Measurements from ENCODE around the gene DNAJC12.
"Not testable (repeated sequence)": the region's sequence is repeated elsewhere in the genome, so short reads cannot be mapped to it uniquely, and the experiment has no call there.

The DNAJC12 gene

DNA sequence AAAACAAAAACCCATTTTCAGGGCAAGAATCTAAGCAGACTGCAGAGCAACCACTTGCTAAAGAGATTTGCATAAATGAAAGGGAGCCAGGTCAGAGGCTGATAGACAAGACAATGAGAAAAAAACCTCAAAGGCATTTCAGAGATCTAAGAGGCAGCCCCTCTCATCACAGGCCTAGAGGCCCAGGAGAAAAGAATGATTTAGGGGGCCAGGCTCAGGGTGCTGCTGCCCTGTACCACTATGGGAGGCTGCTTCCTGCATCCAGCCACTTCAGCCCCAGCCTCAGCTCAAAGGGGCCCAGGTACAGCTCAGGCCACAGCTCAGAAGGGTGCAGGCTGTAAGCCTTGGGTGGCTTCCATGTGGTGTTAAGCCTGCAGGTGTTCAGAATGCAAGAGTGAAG lies 3.7 kb upstream of the DNAJC12 start:
- no peak for FAIRE-seq
- DNase-seq (ENCODE audit: insufficient read length, low spot score): no peak

DNA sequence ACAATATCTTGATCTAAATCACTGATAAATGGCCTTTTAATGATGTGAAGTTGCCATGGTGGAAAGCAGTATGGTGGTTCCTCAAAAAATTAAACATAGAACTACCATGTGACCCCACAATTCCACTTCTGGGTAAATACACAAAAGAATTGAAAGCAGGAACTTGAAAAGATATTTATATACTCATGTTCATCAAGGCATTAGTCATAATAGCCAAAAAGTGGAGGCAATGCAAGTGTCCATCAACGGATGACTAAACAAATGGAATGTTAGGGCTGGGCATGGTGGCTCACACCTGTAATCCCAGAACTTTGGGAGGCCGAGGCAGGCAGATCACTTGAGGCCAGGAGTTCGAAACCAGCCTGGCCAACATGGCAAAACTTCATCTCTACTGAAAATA lies 2.0 kb upstream of the DNAJC12 start:
- DNase-seq (ENCODE audit: insufficient read length, low spot score) (no peak), FAIRE-seq (no peak)

DNA sequence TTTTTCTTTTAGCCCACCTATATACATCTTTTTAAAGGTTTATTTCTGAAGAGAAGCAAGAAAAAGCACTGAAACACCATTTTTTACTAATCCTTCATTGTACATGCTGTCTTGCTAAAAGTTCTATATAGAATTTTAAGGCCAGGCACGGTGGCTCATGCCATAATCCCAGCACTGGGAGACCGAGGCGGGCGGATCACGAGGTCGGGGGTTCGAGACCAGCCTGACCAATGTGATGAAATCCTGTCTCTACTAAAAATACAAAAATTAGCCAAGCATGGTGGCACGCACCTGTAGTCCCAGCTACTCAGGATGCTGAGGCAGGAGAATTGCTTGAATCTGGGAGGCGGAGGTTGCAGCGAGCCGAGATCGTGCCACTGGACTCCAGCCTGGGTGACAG lies 1.5 kb upstream of the DNAJC12 start:
- not testable (repeated sequence) for DNase-seq (ENCODE audit: insufficient read length, low spot score); FAIRE-seq

DNA sequence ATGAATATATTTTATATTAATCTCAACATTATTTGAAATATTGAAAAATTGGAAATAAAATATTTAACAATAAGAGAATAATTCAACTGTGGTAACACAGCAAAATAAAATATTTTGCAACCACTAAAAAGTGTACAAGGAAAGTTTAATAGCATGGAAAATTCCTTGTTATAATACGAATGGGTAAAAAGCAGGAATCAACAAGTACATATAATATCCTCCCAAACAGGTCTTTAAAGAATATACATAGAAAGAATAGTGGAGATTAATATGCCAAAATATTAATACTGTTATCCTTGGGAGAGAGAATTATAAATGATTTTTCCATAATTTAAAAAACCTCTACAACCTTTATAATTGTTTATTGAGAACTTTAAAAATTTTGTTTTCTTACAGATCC lies 1.0 kb downstream of the DNAJC12 start:
- FAIRE-seq (no peak), DNase-seq (ENCODE audit: insufficient read length, low spot score) (no peak)

DNA sequence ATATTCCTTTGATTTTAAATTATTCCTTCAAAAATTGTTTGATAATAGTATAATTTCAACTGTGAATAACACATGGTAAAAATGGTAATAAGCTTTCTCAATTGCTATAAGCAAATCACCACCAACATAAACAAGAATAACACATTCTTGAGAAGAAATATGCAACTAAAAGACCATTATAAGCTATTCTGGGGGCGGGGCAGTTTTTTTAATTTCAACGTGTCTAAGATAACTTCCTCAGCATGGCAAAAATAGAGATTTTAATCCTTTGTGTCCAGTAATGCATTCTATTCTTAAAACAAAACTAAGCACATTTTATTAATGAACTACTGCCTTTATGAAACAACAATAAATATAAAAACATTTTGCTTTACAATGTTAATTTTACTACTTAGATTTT lies 1.5 kb downstream of the DNAJC12 start:
- DNase-seq (ENCODE audit: insufficient read length, low spot score) (no peak), FAIRE-seq (no peak)

DNA sequence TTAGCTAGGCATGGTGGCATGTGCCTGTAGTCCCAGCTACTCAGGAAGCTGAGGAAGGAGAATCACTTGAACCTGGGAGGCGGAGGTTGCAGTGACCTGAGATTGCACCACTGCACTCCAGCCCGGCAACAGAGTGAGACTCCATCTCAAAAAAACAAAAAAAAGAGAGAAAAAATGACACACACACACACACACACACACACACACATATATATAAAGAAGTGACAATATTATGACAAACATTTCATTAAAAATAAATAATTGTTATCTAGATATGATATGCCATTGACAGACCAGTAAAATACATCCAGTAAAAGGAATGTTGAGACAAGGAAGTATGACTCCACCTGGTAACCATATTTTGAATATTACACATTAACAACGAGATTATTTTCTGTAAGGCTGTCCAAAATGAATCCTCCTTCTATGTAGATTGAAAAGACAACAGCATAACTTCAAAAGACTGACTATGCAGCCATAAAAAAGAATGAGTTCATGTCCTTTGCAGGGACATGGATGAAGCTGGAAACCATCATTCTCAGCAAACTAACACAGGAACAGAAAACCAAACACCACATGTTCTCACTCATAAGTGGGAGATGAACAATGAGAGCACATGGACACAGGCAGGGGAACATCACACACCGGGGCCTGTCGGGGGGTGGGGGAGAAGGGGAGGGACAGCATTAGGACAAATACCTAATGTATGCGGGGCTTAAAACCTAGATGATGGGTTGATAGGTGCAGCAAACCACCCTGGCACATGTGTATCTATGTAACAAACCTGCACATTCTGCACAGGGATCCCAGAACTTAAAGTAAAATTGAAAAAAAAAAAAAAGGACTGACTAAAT lies 2.2 kb downstream of the DNAJC12 start:
- not testable (repeated sequence) for DNase-seq (ENCODE audit: insufficient read length, low spot score); FAIRE-seq

DNA sequence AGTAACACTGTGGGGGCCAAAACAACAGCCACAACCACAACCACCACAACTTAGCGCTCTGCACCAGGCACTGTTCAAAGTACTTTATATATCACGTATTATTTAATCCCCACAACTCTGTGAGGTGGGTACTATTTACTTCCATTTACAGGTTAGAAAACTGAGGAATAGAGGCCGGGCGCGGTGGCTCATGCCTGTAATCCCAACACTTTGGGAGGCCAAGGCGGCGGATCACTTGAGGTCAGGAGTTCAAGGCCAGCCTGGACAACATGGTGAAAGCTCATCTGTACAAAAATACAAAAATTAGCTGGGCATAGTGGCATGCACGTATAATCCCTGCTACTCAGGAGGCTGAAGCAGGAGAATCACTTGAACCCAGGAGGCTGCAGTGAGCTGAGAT lies 3.6 kb downstream of the DNAJC12 start:
- no peak for FAIRE-seq
- no peak for DNase-seq (ENCODE audit: insufficient read length, low spot score)

DNA sequence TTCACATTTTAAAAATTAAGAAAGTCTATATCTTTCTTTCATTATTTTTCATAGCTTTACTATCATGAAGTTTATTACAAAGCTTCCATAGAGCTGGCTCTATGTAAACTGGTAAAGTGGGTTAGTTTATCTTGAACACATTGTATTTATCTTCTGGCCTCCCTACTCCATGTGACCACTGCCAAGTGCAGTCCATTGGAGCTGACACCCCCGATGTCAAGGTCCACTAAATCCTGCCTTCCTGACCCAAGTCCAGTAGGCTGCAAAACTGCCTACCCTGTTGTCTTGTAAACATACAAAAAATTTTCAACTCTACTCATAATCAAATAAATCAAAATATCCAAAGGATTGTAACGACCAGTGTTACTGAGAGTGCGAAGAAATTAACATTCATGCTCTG lies 10.2 kb downstream of the DNAJC12 start:
- FAIRE-seq (no peak), DNase-seq (ENCODE audit: insufficient read length, low spot score) (no peak)

DNA sequence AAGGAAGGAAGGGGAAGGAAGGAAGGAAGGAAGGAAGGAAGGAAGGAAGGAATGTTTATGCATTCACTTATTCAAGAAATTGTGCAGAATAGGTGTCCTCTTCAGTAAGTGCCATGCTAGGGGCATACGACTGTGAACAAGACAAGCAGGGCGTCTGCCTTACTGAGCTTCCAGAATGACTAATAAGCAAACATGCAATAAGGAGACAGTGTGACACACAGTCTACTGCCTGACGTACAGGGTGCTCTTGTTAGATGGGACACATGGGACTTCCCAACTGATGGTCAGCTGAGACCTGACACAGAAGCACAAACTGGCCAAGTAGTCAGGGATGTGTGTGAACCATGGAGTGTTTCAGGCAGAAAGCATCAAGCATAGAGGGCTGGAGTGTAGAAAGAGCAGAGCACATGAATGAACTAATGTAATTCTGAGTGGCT lies 18.2 kb downstream of the DNAJC12 start:
- FAIRE-seq: no peak
- peak; percentile 6 for DNase-seq (ENCODE audit: insufficient read length, low spot score)

DNA sequence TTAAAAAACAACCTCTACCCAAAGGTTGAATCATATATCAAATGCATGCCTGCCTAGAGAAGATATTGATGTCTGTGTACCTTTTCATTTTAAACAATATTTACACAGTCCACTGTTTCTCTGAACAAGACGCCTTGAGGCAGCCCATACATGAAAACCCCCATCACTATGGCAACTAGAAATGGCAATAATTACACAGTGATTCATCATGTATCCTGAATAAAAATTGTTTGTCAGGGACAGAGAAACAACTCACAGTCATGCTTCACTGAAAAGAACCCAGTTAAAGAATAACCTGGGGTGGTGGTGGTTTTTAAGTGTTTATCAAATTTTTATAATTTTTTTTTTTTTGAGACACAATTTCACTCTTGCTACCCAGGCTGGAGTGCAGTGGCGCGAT lies 19.7 kb downstream of the DNAJC12 start:
- FAIRE-seq (no peak), DNase-seq (ENCODE audit: insufficient read length, low spot score) (peak; percentile 34)

DNA sequence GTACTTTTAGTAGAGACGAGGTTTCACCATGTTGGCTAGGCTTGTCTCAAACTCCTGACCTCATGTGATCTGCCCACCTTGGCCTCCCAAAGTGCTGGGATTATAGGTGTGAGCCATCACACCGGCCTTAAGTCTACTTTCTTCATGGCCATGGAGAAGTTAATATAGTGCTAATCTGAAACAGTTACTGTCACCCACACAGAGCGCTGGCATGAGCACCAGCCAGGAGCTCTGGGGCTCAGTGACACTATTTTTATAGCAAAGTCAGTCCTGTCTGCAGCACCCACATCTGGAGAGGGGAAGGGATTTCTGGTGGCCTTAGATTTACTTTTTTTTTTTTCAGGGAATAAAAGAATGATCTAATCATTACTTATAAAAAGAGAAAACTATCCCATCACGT lies 21.3 kb downstream of the DNAJC12 start:
- no peak for FAIRE-seq
- no peak for DNase-seq (ENCODE audit: insufficient read length, low spot score)

DNA sequence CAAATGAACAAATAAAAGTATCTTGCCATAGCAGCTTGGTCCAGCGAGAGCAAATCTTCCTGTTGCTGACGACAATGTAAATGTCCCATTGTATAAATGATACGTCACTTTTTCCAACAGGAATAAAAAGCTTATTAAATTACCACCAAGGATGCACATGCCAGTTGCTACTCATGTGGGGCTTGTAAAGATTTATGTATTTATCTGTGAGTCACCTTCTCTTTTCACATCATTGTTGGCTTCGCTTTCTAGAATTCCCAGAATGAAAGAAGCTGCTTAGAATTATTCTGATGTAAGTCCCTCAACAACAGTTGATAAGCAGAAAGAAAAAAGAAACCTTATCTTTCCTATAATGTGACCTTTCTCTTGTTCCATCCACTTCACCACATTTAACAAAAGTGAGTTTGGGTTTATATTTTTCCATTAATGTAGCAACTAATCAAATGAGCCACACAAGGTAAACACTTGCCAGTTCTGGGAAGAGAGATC lies 22.4 kb downstream of the DNAJC12 start:
- FAIRE-seq: no peak

DNA sequence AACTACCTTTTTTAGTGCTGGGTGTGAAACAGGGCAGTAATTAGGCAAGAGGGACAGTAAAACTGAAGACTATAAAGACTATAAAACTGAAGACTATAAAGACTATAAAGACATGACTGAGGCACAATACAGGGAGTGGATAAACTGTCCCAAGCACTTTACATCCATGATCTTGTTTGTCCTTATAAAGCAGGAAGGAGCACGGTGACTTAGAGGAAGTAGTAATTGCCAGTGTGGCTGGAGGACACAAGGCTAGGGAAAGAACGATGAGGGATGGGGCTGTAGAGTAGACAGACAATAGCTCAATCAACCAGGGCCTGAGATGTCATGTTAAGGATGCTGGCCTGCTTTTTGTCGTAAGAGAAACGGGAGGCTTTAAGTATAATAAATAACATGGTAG lies 26.0 kb downstream of the DNAJC12 start:
- DNase-seq (ENCODE audit: insufficient read length, low spot score): no peak
- FAIRE-seq: no peak

More for the DNA sequence above, 22.4 kb downstream of the DNAJC12 start:
- peak; percentile 31 for DNase-seq (ENCODE audit: insufficient read length, low spot score)

DNA sequence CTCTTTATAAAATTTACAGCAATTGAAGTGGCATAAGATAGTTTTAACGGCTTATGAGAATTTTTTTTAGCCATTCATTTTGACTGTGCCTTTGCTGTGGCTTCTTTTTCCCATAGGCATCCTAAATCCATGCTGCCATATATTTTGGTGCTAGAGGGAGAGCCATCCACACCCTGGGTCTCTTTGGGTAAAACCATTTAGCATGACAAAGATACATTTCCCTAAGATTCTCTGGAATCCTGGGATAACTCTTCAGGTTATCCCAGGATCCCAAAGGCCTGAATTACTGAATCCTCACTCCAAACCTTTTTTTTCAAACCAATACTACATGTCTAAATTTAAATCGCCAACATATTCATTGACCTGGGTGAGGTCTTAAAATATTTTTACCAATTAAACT lies 28.9 kb downstream of the DNAJC12 start:
- FAIRE-seq (no peak), DNase-seq (ENCODE audit: insufficient read length, low spot score) (no peak)

DNA sequence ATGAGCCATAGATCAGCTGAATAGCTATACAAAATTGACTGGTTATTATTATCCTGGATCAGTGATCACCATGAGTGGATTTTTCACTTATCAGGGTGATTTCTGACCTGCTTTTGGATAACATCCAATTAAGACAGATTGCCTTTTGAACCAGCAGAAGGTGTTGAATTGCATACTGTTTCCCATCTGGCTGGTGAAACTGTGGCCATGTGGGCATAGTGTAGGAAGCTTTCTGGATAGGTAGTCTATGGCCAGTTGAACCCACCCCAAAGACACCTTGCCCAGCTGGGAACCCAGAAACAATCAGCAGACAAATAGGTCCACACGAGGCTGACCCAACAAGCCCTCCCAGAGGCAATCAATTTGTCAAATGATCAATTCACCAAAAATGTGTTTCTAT lies 29.3 kb downstream of the DNAJC12 start:
- FAIRE-seq (no peak), DNase-seq (ENCODE audit: insufficient read length, low spot score) (no peak)

DNA sequence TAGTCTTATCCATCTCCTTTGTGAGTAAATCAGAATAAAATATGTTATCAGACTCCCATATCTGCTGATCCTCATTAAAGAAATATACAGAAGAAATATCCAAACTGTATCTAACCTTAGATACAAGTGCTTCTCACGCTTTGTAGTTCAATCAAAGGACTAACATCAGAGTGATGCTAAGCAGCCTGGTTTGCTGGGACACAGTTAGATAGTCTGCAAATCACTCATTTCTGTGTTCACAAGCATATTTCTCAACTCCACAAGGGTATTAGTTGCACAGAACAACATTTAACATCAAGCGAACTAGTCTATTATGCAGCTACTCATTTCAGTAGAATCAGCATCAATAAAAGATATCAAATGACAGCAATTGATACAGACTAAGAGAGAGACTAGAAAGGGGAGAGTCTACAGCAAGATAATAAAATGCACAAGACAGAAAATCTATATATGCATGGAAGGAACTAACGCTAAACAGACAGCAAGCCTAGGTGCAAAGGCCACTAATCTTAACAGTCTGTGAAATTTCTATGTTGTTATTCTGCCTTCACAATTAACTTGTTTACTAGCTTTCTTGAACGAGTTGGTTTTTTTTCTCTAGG lies 30.0 kb downstream of the DNAJC12 start:
- FAIRE-seq: no peak
- no peak for DNase-seq (ENCODE audit: insufficient read length, low spot score)

DNA sequence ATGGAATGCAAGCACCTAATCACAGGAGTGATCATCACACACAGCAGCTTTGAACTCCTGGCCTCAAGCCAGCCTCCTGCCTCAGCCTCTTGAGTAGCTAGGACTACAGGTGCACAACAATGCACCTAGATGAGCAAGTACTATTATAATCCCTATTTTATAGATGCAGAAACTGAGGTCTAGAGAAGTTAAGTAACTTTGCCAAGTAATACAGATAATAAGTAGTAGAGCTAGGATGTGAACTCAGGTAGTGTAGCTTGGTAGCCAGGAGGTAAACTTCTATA lies 33.7 kb downstream of the DNAJC12 start:
- FAIRE-seq: no peak
- no peak for DNase-seq (ENCODE audit: insufficient read length, low spot score)

DNA sequence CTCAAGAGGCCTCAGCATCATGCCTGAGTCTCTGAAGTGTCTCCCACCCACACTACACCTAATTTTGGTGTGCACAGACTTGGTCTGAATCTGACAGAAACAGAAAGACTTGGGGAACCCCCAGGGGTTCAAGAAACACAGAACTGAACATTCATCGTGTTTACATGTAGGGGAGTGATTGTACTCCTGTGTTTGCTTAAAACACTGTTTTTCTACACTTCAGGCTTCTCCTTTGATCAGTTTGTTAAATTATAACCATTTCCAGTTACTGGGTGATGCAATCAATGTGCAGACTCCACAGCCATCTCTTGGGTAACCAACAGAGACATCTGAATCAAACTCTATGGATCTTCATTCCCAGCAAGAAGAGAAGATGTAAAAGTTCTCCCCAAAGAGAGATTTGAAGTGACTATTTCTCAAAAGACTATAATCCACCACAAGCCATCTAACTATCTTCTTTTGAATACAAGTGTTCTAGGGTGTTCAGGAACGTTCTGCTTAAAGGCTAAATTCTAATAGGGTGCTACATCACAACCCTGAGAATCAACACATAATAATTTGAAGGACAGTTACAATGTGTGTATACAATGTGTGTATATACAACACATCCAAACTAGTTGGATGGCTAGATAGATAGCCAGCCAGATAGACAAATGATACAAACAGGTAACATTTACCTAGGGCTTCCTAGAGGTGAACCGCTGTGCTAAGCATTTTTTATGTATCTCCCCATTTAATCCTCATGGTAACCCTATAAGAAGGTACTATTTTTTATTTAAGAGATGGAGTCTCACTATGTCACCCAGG lies 34.2 kb downstream of the DNAJC12 start:
- no peak for DNase-seq (ENCODE audit: insufficient read length, low spot score)
- no peak for FAIRE-seq

DNA sequence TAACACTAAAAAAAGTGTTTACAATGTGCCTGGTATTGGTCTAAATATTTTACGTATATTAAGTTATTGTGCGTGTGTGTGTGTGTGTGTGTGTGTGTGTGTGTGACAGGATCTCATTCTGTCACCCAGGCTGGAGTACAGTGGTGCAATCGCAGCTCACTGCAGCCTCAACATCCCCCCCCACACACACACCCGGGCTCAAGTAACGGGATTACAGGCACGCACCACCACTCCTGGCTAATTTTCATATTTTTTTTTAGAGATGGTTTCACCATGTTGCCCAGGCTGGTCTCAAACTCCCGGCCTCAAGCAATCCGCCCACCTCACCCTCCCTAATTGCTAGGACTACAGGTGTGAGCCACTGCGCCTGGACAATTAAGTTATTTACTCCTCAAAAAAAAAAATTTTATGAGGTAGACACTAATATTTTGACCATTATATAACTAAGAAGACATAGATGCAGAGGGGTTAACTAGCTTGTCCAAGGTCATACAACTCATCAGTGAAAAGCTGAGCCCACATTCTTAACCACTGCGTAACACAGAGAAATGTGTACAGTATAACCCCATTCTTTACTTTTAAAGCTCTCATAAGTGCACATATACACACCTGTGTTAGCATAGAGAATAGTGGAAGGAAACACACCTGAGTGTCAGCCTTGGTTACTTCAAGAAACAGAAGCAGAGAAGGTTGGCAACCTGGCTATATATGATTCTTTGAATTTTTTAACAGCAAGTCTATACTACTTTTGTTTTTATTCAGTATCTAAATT lies 35.0 kb downstream of the DNAJC12 start:
- no peak for FAIRE-seq
- no peak for DNase-seq (ENCODE audit: insufficient read length, low spot score)

DNA sequence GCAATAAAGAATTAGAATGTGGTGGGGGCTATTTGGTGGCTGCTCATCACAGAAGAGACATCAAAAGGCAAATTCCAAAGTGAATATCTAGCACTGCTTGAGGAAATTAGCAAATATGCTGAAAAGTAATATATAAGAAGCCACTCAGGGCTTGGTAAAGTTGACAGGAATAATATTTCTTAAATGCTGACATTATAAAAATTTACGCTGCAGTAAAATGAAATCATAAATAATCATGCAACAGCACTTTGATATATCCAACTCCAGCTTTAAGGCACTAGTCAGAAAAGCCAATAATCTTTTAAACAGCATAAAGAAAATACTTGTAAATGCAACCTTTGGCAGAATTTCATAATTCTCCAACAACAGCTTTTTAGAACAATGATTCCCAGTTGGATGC lies 36.9 kb downstream of the DNAJC12 start:
- DNase-seq (ENCODE audit: insufficient read length, low spot score) (no peak), FAIRE-seq (no peak)

DNA sequence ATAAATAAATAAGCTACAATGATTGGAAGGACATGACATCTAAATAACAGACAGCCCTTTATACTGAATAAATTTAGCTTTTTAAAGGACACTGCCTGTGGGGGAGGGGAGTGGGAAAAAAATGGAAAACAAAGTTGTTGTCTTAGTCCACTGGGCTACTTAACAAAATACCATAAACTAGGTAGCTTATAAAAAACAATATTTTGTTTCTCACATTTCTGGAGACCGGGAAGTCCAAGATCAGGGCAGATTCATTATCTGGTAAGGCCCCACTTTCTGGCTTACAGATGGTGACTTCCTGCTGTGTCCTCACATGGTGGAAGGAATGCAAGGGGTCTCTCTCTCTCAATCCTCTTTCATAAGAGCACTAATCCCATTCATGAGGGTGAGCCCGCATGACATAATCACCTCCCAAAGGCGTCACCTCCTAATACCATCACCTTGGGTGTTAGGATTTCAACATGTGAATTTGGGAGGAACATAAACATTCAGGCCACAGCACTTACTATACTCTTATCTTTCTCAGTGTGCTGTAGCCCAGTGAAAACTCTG lies 43.0 kb downstream of the DNAJC12 start:
- FAIRE-seq: no peak
- DNase-seq (ENCODE audit: insufficient read length, low spot score): no peak
